ENCODE data around the gene FAM89A. TPM values are rescaled to one million over a fixed set of nuclear protein-coding genes. Genes with fewer than 3 reads are reported as not detected.
"Not testable (repeated sequence)": the region's sequence is repeated elsewhere in the genome, so short reads cannot be mapped to it uniquely, and the experiment has no call there.

Gene FAM89A
- total RNA-seq, 2 experiments from 2014 or later = 14.3 to 15.1 TPM

GRCh38 chr1:231027136-231027925, 12.7 kb downstream of the FAM89A start:
- Mint-ChIP-seq H3K9me3 (no peaks in the 10 kb centered on the region), H3K27me3 (no peaks in the 10 kb centered on the region), H3K27ac (no peak overlapping the region), H3K36me3 (peaks cover 2% of the 10 kb centered on the region), H3K4me1 (ENCODE audit: low read depth) (peaks cover 2% of the 10 kb centered on the region), H3K4me3 (no peak overlapping the region)
- ChIA-PET POLR2A (no interaction called here), CTCF (no interaction called here)
- intact Hi-C loops (cut with micrococcal nuclease) = no loop called here
- DNase-seq = no peak

GRCh38 chr1:231026576-231026975, 13.5 kb downstream of the FAM89A start:
- Mint-ChIP-seq H3K4me1 (ENCODE audit: low read depth) (peaks cover 2% of the 10 kb centered on the region), H3K27me3 (no peaks in the 10 kb centered on the region), H3K36me3 (peaks cover 2% of the 10 kb centered on the region), H3K9me3 (no peaks in the 10 kb centered on the region), H3K27ac (no peak overlapping the region), H3K4me3 (no peak overlapping the region)
- intact Hi-C loops (cut with micrococcal nuclease) = no loop called here
- DNase-seq = no peak
- POLR2A ChIA-PET = no interaction called here
- CTCF ChIA-PET = no interaction called here

GRCh38 chr1:231023150-231023549, 16.9 kb downstream of the FAM89A start:
- peaks cover 6% of the 10 kb centered on the region for H3K36me3 Mint-ChIP-seq
- intact Hi-C loops (cut with micrococcal nuclease) = no loop called here
- H3K4me3 Mint-ChIP-seq = no peak overlapping the region
- DNase-seq = no peak
- peaks cover 4% of the 10 kb centered on the region for H3K4me1 Mint-ChIP-seq (ENCODE audit: low read depth)
- no peak overlapping the region for H3K27ac Mint-ChIP-seq
- no peaks in the 10 kb centered on the region for H3K27me3 Mint-ChIP-seq
- CTCF ChIA-PET = no interaction called here
- POLR2A ChIA-PET = no interaction called here
- no peaks in the 10 kb centered on the region for H3K9me3 Mint-ChIP-seq

GRCh38 chr1:231022543-231022942, 17.5 kb downstream of the FAM89A start:
- H3K36me3 Mint-ChIP-seq; H3K4me1 Mint-ChIP-seq (ENCODE audit: low read depth); DNase-seq; H3K9me3 Mint-ChIP-seq; H3K27me3 Mint-ChIP-seq; CTCF ChIA-PET; intact Hi-C loops (cut with micrococcal nuclease); H3K4me3 Mint-ChIP-seq; POLR2A ChIA-PET; H3K27ac Mint-ChIP-seq: not testable (repeated sequence)

- Mint-ChIP-seq H3K36me3 (peaks cover 6% of the 10 kb centered on the region), H3K4me3 (no peak overlapping the region), H3K9me3 (no peaks in the 10 kb centered on the region), H3K4me1 (ENCODE audit: low read depth) (peaks cover 4% of the 10 kb centered on the region), H3K27ac (no peak overlapping the region), H3K27me3 (no peaks in the 10 kb centered on the region)
- POLR2A ChIA-PET = no interaction called here
- CTCF ChIA-PET = no interaction called here
- no peak for DNase-seq
- intact Hi-C loops (cut with micrococcal nuclease) = no loop called here
Measured at GRCh38 chr1:231021540-231022031, 18.5 kb downstream of the FAM89A start.

- intact Hi-C loops (cut with micrococcal nuclease) = no loop called here
- DNase-seq = no peak
- Mint-ChIP-seq H3K27ac (no peak overlapping the region), H3K4me3 (no peak overlapping the region), H3K27me3 (no peaks in the 10 kb centered on the region), H3K36me3 (peaks cover 6% of the 10 kb centered on the region), H3K9me3 (no peaks in the 10 kb centered on the region), H3K4me1 (ENCODE audit: low read depth) (peaks cover 4% of the 10 kb centered on the region)
- ChIA-PET POLR2A (no interaction called here), CTCF (no interaction called here)
Measured at GRCh38 chr1:231020816-231021215, 19.2 kb downstream of the FAM89A start.

- Mint-ChIP-seq H3K4me1 (ENCODE audit: low read depth) (peaks cover 4% of the 10 kb centered on the region), H3K27me3 (no peaks in the 10 kb centered on the region), H3K36me3 (peaks cover 4% of the 10 kb centered on the region), H3K4me3 (no peak overlapping the region), H3K27ac (no peak overlapping the region), H3K9me3 (no peaks in the 10 kb centered on the region)
- ChIA-PET POLR2A (no interaction called here), CTCF (no interaction called here)
- DNase-seq = peak; percentile 15
- intact Hi-C loops (cut with micrococcal nuclease) = no loop called here
Measured at GRCh38 chr1:231020139-231020601, 19.9 kb downstream of the FAM89A start.

- POLR2A ChIA-PET = no interaction called here
- DNase-seq = no peak
- CTCF ChIA-PET = no interaction called here
- intact Hi-C loops (cut with micrococcal nuclease) = no loop called here
- peaks cover 4% of the 10 kb centered on the region for H3K4me1 Mint-ChIP-seq (ENCODE audit: low read depth)
- no peaks in the 10 kb centered on the region for H3K9me3 Mint-ChIP-seq
- H3K4me3 Mint-ChIP-seq = no peak overlapping the region
- H3K36me3 Mint-ChIP-seq = peaks cover 4% of the 10 kb centered on the region
- no peak overlapping the region for H3K27ac Mint-ChIP-seq
- H3K27me3 Mint-ChIP-seq = no peaks in the 10 kb centered on the region
Measured at GRCh38 chr1:231019711-231020110, 20.3 kb downstream of the FAM89A start.

- no peaks in the 10 kb centered on the region for H3K27me3 Mint-ChIP-seq
- no peak overlapping the region for H3K27ac Mint-ChIP-seq
- DNase-seq = no peak
- intact Hi-C loops (cut with micrococcal nuclease) = no loop called here
- POLR2A ChIA-PET = no interaction called here
- peaks cover 4% of the 10 kb centered on the region for H3K4me1 Mint-ChIP-seq (ENCODE audit: low read depth)
- CTCF ChIA-PET = no interaction called here
- H3K36me3 Mint-ChIP-seq = peaks cover 4% of the 10 kb centered on the region
- H3K9me3 Mint-ChIP-seq = no peaks in the 10 kb centered on the region
- H3K4me3 Mint-ChIP-seq = no peak overlapping the region
Measured at GRCh38 chr1:231016966-231017365, 23.1 kb downstream of the FAM89A start.

- CTCF ChIA-PET = no interaction called here
- H3K4me3 Mint-ChIP-seq = no peak overlapping the region
- H3K9me3 Mint-ChIP-seq = no peaks in the 10 kb centered on the region
- H3K4me1 Mint-ChIP-seq (ENCODE audit: low read depth) = peaks cover 4% of the 10 kb centered on the region
- H3K36me3 Mint-ChIP-seq = peaks cover 4% of the 10 kb centered on the region
- no peak overlapping the region for H3K27ac Mint-ChIP-seq
- DNase-seq = no peak
- H3K27me3 Mint-ChIP-seq = no peaks in the 10 kb centered on the region
- intact Hi-C loops (cut with micrococcal nuclease) = no loop called here
- POLR2A ChIA-PET = no interaction called here
Measured at GRCh38 chr1:231016234-231016633, 23.8 kb downstream of the FAM89A start.

GRCh38 chr1:231013391-231014015, 26.6 kb downstream of the FAM89A start:
- H3K4me3 Mint-ChIP-seq = no peak overlapping the region
- ChIA-PET POLR2A (no interaction called here), CTCF (interaction anchor here (1.7 kb wide), 1 partner anchor 79 kb away, joined by 4 read pairs; no protein-coding TSS in a partner anchor)
- DNase-seq = no peak
- no peaks in the 10 kb centered on the region for H3K36me3 Mint-ChIP-seq
- H3K9me3 Mint-ChIP-seq = no peaks in the 10 kb centered on the region
- no peaks in the 10 kb centered on the region for H3K27me3 Mint-ChIP-seq
- intact Hi-C loops (cut with micrococcal nuclease) = no loop called here
- no peaks in the 10 kb centered on the region for H3K4me1 Mint-ChIP-seq (ENCODE audit: low read depth)
- no peak overlapping the region for H3K27ac Mint-ChIP-seq

- no peaks in the 10 kb centered on the region for H3K27me3 Mint-ChIP-seq
- peaks cover 2% of the 10 kb centered on the region for H3K36me3 Mint-ChIP-seq
- no peaks in the 10 kb centered on the region for H3K4me1 Mint-ChIP-seq (ENCODE audit: low read depth)
- H3K9me3 Mint-ChIP-seq = peaks cover 9% of the 10 kb centered on the region
- H3K27ac Mint-ChIP-seq = no peak overlapping the region
- no peak overlapping the region for H3K4me3 Mint-ChIP-seq
- ChIA-PET CTCF (no interaction called here), POLR2A (no interaction called here)
- DNase-seq = no peak
- intact Hi-C loops (cut with micrococcal nuclease) = no loop called here
Measured at GRCh38 chr1:231011963-231012362, 28.1 kb downstream of the FAM89A start.

GRCh38 chr1:231011360-231011759, 28.7 kb downstream of the FAM89A start:
- ChIA-PET CTCF (no interaction called here), POLR2A (no interaction called here)
- intact Hi-C loops (cut with micrococcal nuclease) = no loop called here

More at GRCh38 chr1:231011360-231011759, 28.7 kb downstream of the FAM89A start:
- Mint-ChIP-seq H3K27me3 (no peaks in the 10 kb centered on the region), H3K9me3 (peaks cover 15% of the 10 kb centered on the region), H3K4me3 (no peak overlapping the region), H3K27ac (no peak overlapping the region), H3K4me1 (ENCODE audit: low read depth) (no peaks in the 10 kb centered on the region), H3K36me3 (peaks cover 2% of the 10 kb centered on the region)
- no peak for DNase-seq

Measured in activated CD4-positive, alpha-beta memory T cell treated with anti-CD3 and anti-CD28 coated beads for 36 hours (primary cell).